NCI-H345 treated with DMSO at 0.1 percent for 48 hours (cell line): ENCODE data around the gene APC2.
"Not testable (repeated sequence)": the region's sequence is repeated elsewhere in the genome, so short reads cannot be mapped to it uniquely, and the experiment has no call there.

Experiments
- DNase-seq: peaks from one replicate; lab custom pipeline; 2025; ENCODE audit not compliant: unreplicated experiment; lab: John Stamatoyannopoulos, UW

APC2 gene

DNA sequence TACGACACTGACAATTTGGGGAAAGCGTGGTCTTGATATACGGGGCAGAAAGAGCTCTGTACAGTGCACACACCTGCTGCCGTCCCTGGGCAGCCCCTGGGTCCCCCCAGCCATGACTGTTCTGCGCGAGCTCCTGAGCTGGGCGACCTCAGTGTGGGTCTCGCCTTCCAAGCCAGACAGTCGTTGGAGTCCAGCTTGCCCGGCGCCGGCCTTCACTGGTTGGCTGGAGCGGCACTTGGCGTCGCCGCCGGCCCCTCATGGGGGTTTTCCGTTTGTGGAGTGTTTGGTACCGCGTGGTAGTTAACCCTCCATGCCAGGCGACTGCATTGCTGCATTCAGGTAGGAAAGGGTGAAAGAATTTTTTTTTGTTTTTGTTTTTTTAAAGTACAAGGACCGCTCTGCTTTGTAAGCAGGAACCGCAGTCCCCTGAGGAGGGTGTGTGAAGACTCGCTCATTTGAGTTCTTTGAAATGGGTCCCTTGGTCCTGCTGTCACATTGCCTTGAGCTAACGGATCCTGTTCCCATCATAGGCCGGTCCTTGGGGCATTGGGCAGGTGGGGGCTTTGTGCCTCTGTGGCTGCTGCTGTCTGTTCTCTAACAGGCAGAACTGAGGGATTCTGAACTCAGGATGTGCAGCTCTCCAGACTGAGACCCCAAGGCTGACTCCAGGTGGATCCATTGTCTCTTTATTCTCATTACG lies 22.6 kb upstream of the APC2 start:
- no peak for DNase-seq

GRCh38 chr19:1428738-1429391 lies 21.1 kb upstream of the APC2 start:
- no peak for DNase-seq

DNA sequence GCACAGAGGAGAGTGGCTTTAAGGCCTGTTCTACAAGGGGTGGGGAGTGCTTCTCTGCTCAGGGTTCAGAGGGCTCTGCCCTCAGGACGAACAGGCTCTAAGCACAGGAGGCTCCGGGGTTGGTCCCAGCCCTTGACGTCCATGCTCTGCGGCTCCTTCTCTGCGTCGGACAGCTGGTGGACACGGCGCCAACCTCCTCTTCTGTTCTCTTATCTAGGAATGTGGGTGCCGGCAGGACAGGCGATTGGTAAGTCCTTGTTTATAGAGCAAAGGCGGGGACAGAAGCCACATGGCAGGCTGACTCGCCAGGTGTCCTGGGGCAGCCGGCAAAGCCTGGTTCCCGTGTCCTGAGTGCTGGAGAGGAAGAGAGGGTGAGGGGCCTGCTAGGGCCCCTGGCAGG lies 20.2 kb upstream of the APC2 start:
- DNase-seq: no peak

DNA sequence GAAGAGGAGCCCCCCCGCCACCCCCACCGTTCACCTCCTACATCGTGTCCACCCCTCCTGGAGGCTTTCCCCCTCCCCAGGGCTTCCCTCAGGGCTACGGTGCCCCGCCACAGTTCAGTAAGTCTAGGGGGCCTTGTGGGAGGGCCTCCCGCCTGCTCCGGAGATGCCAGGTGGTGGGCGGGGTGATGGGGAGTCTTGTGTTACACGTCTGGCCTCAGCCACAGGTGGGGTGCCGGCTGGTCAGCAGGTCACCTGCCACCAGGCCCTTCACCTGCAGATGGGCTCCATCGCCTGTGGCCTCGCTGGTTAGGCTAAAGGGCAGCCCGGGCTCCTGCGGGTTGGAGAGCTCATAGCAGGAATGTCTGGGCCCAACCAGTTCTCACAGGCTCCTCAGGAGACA lies 19.7 kb upstream of the APC2 start:
- no peak for DNase-seq

- DNase-seq: no peak
These were observed 18.0 kb upstream of the APC2 start for GRCh38 chr19:1431759-1432506.

DNA sequence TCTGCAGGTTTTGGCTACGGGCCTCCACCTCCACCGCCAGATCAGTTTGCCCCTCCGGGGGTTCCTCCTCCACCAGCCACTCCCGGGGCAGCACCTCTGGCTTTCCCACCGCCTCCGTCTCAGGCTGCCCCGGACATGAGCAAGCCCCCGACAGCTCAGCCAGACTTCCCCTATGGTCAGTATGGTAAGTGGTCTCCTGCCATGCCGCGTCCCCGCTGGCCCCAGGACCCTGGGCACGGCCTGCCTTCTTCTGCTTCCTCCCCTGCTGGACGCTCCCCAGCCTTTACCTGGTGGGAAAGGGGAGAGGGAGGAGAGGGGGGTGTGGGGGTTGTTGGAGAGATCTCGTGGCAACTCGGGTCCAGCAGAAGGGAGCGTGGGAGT lies 17.4 kb upstream of the APC2 start:
- DNase-seq: no peak

DNA sequence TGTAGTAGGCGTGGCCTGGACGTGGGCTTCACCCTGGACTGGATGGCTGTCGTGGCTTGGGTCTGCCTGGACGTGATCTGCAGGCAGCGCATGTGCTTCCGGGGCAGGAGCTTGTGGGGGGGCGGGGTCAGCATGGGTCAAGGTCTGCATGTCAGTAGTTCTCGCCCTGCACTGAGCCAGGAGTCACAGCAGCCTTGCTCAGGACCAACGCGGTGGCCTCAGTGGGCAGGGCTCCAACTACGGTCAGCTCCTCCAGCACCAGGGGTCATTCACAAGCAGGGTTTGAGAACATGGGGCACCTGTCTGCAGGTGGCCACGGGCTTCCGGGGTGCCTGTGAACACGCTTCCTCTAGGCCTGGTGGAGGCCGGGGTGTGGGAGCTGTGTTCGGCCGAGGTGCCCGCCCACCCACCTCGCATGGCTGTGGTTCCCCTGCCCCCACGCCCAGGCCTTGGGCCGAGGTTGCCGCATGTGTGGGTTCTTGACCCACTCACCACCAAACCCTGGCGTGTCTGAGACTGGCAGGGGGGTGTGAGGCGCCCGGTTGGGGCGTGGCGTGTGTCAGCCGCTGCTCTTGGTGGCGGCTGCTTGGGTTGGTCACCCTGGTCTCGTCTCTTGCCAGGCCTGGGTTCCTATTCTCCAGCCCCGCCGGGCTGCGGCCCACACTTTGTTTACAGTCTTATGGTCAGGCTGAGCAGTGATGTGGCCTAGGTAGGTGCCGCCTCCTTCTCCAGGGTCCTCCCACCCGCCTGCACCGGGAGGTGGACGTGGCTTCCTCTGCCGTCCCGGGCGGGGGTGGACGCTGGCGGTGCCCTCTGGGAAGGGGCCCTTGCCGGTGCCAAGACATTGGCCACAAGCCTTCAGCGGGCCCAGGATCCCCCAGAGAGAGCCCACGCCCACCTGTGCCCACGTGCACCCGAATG lies 16.5 kb upstream of the APC2 start:
- DNase-seq: no peak

DNA sequence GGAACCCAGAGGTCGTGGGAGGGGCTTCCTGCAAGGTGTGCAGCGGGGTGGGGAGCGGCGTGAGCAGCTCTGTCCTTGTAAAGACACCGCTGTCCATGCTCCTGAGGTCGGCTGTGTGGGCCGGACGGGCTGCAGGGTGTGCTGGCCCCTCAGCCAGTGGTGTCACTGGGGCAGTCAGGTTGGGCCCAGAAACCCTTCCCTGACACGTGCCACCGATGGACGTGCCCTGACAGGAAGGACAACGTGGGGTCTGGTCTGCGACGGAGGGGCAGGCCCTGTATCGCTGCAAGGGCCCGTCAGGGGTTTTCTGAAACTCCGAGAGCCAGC lies 15.9 kb upstream of the APC2 start:
- no peak for DNase-seq

GRCh38 chr19:1434577-1435060 lies 15.3 kb upstream of the APC2 start:
- DNase-seq: no peak

DNA sequence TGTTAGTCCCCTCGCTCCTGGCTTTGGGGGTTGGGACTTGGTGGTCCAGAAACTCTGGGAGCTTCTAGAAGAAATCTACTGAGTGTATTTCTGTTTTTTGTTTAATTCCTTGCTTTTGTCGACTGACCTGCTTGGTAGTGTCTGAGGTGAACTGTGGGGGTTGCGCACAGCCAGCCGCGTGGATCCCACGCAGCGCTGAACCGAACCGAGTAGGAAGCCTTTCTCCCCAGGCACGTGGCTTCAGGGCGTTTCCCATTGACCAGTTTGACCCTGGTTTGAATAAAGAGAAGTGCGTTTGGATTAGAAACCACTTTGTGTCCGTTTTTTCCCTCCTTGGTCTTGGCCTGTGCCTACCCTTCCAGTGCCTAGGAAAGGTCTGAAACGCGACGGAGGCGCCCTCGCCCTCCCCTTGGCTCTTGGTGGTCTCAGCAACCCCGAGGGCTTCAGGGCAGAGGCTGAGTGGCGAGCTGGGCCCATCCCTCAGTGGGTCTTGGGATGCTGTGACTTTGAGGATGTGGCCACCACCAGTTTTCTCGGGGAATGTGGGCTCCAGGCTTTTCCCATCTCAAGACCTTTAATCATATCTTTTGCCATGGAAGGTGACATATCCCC lies 14.4 kb upstream of the APC2 start:
- DNase-seq: no peak

- no peak for DNase-seq
These were observed 12.3 kb upstream of the APC2 start for GRCh38 chr19:1437609-1438008.

DNA sequence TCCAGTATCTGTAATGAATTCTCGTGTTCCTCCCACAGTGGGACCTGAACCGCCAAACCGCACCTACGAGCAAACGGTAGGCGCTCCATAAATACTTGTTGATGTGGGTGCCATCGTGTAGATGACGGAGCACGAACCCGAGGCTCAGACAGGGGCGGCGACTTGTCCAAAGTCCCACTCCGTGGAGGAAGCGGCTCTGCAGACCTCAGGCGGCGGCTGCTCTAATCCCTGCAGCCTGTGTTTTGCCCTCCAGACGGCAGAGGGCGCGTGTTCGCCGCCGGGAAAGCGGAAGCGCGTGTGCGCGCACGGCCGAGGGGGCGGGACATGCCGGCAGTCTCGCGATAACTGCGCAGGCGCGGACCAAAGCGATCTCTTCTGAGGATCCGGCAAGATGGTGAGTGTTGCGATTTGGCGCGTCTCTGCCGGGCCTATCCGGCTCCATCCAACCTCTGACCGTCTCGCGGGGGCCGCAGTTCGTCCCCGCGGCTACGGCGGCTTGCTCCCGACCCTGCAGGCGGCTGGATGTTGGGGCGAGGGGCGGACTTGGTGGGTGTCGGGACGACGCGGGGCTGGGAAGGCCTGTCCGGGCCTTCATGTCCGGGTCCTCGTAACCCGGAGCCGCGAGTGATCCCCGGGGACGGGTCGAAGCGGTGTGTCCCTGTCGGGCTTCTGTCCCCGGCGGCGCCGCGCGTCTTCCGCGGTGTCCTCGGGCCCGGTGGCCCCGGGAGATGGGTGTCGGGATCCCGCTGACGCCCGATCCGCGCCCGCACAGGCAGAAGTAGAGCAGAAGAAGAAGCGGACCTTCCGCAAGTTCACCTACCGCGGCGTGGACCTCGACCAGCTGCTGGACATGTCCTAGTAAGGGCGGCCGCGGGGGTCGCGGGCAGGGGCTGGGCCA lies 11.6 kb upstream of the APC2 start, which contains the start of gene RPS15:
Gene RPS15 (plus strand): TSS at position 362 of the 898 bp plus-strand sequence. CDS start 30 bp downstream, at position 392.
- peak; percentile 92 for DNase-seq

DNA sequence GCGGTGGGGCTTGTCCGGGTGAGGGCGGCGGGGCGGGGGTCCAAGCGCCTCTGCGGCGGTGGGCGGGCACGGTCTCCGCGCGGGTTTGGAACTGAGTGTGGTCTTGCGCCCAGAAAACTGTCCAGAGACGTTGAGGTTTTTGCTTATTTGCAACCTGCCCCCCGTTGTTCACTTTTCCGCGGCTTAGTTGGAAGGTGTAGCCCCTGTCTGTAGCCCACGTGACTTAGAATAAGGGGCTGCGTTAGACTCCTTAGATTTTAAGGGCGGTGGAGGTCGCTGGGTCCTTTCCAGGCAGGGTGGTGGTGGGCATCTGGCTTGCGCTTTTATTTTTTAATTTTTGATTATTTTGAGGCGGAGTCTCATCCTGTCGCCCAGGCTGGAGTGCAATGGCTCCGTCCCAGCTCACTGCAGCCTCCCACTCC lies 11.0 kb upstream of the APC2 start:
- DNase-seq: no peak

DNA sequence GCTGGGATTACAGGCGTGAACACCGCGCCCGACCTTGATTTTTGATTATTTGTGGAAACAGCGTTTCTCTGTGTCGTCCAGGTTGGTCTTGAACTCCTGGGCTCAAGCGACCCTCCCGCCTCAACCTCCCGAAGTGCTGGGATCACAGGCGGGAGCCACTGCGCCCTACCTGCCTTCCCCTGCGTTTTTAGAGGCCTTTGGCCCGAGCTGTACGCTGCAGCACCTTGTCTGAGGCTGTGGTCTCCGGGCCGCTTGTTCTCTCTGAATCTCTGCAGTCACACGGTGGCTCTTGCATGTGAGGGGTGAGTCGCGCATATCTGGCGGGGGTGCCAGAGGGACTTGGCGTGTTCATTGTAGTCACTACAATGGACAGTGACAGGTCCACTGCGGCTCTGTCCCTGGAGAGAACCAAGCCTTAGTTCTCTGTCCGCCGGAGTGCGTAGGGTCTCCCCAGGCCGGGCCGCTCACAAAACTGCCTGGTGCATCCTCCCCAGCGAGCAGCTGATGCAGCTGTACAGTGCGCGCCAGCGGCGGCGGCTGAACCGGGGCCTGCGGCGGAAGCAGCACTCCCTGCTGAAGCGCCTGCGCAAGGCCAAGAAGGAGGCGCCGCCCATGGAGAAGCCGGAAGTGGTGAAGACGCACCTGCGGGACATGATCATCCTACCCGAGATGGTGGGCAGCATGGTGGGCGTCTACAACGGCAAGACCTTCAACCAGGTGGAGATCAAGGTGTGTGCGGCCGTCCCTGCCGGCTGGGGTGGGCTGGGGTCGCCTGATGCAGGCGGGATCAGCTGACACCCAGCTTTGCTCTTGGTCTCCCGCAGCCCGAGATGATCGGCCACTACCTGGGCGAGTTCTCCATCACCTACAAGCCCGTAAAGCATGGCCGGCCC lies 10.2 kb upstream of the APC2 start:
- DNase-seq: not testable (repeated sequence)

- no peak for DNase-seq
These were observed 9.5 kb upstream of the APC2 start for GRCh38 chr19:1440418-1440801.

DNA sequence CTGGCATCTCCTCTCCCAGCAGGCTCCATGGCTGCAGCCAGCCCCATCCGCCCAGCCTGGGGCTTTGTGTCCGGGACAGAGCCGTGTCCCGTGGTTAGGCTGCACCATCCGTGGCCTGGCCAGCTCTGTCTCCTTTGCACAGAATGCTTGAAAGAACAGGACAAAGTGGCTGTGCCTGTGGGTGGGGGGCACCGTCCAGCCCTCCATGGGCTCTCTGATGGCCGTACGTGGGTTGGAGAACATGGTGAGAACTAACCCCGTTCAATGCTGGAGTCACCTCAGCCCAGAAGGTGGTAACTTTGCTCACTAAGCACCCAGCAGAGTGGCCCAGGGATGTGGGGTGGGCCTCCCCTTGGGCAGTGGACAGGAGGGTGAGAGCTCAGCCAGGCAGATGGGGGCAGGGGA lies 8.9 kb upstream of the APC2 start:
- no peak for DNase-seq

DNA sequence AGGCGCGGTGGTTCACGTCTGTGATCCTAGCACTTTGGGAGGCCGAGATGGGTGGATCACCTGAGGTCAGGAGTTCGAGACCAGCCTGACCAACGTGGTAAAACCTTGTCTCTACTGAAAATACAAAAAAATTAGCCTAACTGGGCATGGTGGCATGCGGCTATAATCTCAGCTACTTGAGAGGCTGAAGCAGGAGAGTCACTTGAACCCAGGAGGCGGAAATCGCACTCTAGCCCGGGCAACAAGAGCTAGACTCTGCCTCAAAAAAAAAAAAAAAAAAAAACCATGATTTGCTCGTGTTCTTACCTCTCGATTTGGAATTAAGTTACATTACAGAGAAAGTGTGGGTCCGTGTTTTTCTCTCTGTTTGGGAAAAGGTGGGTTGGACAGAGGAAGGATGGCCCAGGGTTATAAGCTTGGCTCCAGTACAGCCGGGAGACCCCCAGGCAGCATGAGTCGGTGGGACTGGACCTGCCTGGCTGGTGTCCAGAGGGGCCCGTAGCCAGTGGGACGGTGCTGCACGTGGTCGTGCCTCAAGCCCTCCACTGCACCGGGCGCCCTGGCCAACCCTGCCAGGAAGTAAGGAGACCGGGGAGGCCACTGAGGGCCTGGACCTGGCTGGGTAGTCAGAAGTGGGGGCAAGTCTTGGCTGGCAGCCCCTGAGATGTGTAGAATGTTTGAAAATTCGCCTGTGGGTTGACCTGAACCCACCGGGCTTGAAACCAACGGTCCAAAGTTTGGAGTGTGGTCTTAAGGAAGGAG lies 8.1 kb upstream of the APC2 start:
- no peak for DNase-seq
